ENCODE results near the gene PDE1A.
A peak's percentile ranks its signal among the peaks of the same experiment; 100 is the strongest.

PDE1A gene

GRCh38 chr2:182261860-182262387, 164.9 kb downstream of the PDE1A start:
- no peak for DNase-seq

DNA sequence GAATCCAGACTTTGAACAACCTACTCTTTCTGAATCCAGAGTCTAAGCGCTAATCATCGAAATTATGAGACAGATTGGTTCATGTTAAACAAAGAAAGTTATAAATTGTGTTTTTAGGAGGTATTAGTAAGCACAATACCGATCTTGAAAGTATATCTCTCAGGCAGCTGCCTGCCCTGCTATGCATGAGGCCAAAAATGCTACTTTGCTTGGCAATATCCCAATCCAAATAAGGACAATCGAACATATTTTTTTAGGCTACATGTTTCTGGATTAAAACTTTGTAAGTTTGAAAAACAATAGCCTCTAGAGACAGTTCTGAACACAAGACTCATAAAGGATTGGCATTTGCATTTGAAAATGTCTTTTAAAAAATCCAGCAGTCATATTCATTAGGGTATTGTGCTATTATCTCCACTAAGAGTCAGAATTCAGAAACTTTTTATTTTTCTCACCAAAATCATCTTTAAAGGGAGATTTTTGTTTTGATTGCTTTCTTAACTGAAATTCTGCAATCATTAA, 167.1 kb downstream of the PDE1A start:
- DNase-seq = no peak

- no peak for DNase-seq
Observed at GRCh38 chr2:182252534-182252933, 174.3 kb downstream of the PDE1A start.

- no peak for DNase-seq
Observed at GRCh38 chr2:182248898-182249297, 177.9 kb downstream of the PDE1A start.

GRCh38 chr2:182248362-182248761, 178.5 kb downstream of the PDE1A start:
- peak; percentile 90 for DNase-seq

GRCh38 chr2:182247831-182248230, 179.0 kb downstream of the PDE1A start:
- DNase-seq = no peak

- DNase-seq = no peak
Observed at GRCh38 chr2:182245963-182246362, 180.9 kb downstream of the PDE1A start.

GRCh38 chr2:182242609-182243008, 184.2 kb downstream of the PDE1A start:
- no peak for DNase-seq

DNA sequence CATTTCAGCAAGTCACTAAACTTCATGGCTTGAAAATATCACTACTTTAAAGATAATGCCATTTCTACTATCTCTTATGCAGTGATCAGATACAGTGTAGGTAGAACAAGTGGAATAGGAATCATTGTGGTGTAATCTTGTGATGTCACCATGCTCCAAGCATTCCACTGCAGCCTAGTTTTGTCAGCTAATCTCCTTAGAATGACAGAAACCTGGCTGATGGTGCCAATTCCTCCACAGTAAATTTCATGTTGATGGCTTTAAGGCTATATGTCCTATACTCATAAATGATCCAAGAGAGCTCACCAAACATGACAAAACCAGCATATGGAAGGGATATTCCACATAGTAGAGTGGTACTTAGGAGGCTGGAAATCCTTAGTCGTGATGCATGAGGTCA, 184.9 kb downstream of the PDE1A start:
- DNase-seq = no peak

GRCh38 chr2:182240862-182241371, 185.9 kb downstream of the PDE1A start:
- peak; percentile 48 for DNase-seq

DNA sequence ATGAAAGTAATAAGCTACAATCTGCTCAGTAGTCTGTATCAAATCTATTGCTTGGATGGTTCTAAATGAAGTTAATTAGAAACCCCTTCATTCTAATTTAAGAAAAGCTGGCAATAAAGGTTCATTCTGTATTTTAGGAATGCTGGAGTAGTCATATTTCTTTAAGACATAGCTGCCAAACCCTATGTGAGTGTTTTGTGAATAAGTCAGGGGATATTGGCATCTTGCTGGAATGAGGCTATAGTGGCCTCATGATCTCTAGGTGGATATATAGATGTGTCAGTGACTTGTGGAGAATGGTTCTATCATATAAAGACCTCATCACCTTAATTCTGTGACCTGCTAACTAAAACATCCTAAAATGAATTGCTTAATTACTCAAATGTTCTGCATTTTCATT, 196.3 kb downstream of the PDE1A start:
- no peak for DNase-seq

DNA sequence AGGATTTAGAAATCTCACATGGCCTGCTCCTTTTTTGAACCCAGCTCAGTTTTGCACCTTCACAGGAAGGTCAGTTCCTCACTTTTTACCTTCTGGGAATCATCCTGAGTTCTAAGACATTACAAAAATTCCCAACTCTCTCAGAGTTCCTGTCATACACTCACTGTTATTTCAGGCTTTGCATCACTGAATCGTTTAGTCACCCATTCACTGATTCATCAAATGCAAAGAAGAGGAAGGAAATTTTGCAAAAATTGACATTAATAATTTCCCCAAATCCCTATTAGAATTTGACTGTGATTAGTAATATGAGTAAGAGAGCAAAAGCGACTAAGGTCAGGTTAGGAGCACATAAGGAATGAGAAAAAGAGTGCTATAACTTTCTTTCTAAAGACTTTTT, 197.5 kb downstream of the PDE1A start:
- no peak for DNase-seq

GRCh38 chr2:182228741-182229140, 198.1 kb downstream of the PDE1A start:
- DNase-seq = no peak

GRCh38 chr2:182228073-182228473, 198.8 kb downstream of the PDE1A start:
- DNase-seq = no peak

DNA sequence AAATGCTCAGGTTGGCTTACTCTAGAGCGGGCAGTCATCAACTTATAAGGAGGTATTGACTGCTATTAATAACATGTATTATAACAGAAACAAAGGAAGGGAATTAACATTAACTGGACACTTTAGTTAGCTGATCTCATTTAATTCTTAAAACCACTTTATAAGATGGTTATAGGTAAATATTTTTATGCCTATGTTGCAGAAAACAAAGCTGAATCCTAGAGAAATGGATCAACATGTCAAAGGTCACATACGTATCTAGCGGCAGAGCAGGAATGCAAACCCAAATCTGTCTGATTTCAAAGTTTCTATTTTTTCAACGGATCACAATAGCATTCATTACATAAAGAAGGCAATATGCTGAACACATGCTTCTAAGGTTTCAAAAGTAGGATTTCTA, 200.0 kb downstream of the PDE1A start:
- no peak for DNase-seq

- no peak for DNase-seq
Observed at GRCh38 chr2:182224669-182225068, 202.2 kb downstream of the PDE1A start.

GRCh38 chr2:182220998-182221397, 205.8 kb downstream of the PDE1A start:
- no peak for DNase-seq

- DNase-seq = no peak
Observed at GRCh38 chr2:182220335-182220734, 206.5 kb downstream of the PDE1A start.

GRCh38 chr2:182210669-182211068, 216.2 kb downstream of the PDE1A start:
- no peak for DNase-seq

DNA sequence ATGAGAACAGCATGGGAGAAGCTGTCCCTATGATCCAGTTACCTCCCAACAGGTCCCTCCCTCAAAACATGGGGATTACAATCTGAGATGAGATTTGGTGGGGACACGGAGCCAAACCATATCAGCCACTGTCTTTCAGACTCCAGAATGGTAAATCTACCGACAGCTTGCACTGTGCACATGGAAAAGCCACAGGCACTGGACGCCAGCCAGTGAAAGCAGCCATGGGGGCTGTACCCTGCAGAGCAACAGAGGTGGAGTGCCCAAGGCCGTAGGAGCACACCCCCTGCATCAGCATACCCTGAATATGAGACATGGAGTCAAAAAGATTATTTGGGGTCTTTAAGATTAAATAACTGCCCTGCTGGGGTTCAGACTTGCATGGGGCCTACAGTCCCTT, 218.4 kb downstream of the PDE1A start:
- no peak for DNase-seq

DNA sequence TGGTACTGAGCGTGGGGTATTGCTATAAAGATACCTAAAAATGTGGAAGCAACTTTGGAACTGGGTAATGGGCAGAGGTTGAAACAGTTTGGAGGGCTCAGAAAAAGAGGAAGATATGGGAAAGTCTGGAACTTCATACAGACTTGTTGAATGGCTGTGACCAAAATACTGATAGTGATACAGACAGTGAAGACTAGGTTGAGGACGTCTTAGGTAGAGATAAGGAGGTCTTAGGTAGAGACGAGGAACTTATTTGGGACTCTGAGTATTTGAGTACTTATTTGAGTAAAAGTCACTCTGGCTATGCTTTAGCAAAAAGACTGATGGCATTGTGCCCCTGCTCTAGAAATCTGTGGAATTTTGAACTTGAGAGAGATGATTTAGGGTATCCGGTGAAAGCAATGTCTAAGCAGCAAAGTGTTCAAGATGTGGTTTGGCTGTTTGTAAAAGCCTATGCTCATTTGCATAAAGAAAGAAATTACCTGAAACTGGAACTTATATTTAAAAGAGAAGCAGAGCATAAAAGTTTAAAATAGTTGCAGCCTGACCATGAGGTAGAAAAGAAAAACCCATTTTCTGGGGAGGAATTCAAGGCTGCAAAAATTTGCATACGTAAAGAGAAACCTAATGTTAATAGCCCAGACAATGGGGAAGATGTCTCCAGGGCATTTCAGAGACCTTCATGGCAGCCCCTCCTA, 219.6 kb downstream of the PDE1A start:
- DNase-seq = no peak

- no peak for DNase-seq
Observed at GRCh38 chr2:182197529-182197928, 229.3 kb downstream of the PDE1A start.

DNA sequence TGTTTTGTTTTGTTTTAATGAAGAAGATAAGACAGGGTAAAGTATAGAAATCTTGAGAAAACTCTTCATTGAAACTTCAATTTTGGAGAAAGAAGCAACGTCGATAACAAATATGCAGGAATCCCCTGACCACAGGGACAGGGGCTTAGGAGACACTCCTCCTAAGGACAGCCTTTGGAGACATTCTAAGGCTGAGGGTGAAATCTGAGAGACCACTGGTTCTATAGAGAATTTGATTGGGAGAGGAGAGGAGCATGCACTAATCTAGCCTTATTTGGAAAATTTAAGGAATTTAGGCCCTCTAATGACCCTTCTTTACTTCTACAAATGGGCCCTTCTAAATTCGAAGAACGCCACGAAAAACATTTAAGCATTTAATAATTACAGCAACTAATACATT, 233.5 kb downstream of the PDE1A start:
- no peak for DNase-seq

DNA sequence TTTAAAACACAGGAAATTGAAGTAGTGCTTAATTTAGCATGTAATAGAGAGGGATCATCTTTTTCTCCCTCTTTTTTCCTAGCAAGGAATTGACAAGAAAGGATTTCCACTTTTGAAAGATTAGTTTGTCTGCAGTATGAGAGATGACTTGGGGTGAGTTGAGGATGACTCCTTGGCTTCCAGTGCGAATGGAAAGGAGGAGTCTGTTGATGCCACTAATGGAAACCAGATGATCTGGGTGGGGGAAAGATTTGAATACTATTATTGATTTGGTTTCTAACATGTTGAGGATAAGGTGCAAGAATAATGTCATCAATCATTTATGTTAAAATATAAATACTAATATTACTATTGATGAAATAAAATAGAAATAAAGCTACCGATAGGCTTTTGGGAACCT, 235.8 kb downstream of the PDE1A start:
- DNase-seq = no peak

GRCh38 chr2:182187130-182187529, 239.7 kb downstream of the PDE1A start:
- DNase-seq = no peak

All from NCI-H2171 treated with DMSO at 0.1 percent for 48 hours (cell line).